A549 (cell line): ENCODE measurements around the gene MS4A4E.

Experiments
- BHLHE40 ChIP-seq: IDR thresholded peaks from 2 replicates; pipeline ENCODE4 v1.6.1; 2012; ENCODE audit warnings: low read depth, low read length, inconsistent platforms
- CEBPB ChIP-seq, 2 experiments: fragments of >200 bp in 1 of 2; sonication (Bioruptor Twin) in 1 of 2; formaldehyde crosslinking in 1 of 2; IDR thresholded peaks; 2 replicates each; pipeline ENCODE4 v1.6.1; 2012 to 2016
- CTCF ChIP-seq: fragments of >200 bp; sonication (Bioruptor Twin); formaldehyde crosslinking; IDR thresholded peaks from 3 replicates; pipeline ENCODE4 v1.5.1; 2016
- EHMT2 ChIP-seq: fragments of 200-600 bp; sonication (generic); IDR thresholded peaks from 2 replicates; pipeline ENCODE4 v1.6.1; 2016; ENCODE audit warnings: antibody characterized with exemption, low read depth, mild to moderate bottlenecking, moderate library complexity
- HES2 ChIP-seq: fragments of >200 bp; sonication (Bioruptor Twin); formaldehyde crosslinking; IDR thresholded peaks from 2 replicates; pipeline ENCODE4 v1.6.1; 2016
- JUNB ChIP-seq: fragments of >200 bp; sonication (Bioruptor Twin); formaldehyde crosslinking; IDR thresholded peaks from 2 replicates; pipeline ENCODE4 v1.6.1; 2016
- NPAS2 ChIP-seq: fragments of 250-450 bp; sonication (Bioruptor Pico); IDR thresholded peaks from 2 replicates; pipeline ENCODE4 v1.8.0; 2022; ENCODE audit warnings: mild to moderate bottlenecking, moderate library complexity, borderline replicate concordance
- POLR2A ChIP-seq: IDR thresholded peaks from 2 replicates; pipeline ENCODE4 v1.6.1; 2012; ENCODE audit warnings: mild to moderate bottlenecking, low read length
- RAD21 ChIP-seq, 2 experiments: fragments of >200 bp in 1 of 2; sonication (Bioruptor Twin) in 1 of 2; formaldehyde crosslinking in 1 of 2; IDR thresholded peaks in 1 of 2; conservative IDR thresholded peaks in 1 of 2; 2 replicates in 1 of 2; 3 replicates in 1 of 2; pipeline ENCODE4 v1.6.1; 2012 to 2018; ENCODE audit warnings: inconsistent platforms in 1 of 2

- no peak for TF ChIP-seq RAD21 (conservative IDR thresholded peaks at IDR 0.05 in 1 of 2, IDR thresholded peaks at IDR 0.05 in 1 of 2)
- no peak for TF ChIP-seq POLR2A
- TF ChIP-seq CTCF = no peak
- TF ChIP-seq EHMT2 = no peak
- no peak for TF ChIP-seq JUNB
- no peak for TF ChIP-seq HES2
- TF ChIP-seq BHLHE40 = no peak
- no peak for TF ChIP-seq CEBPB (IDR thresholded peaks at IDR 0.05)
- TF ChIP-seq NPAS2 (CRISPR knock-in tag) = no peak
Observed at GRCh38 chr11:60161766-60162165, 81.2 kb downstream of the MS4A4E start.
